Upper lobe of left lung (tissue), 4 donors: ENCODE measurements around the gene FAM120B.

ENCODE experiments used
- EP300 ChIP-seq, 4 donors: sonication (generic); formaldehyde crosslinking; IDR thresholded peaks; one replicate each; pipeline ENCODE4 v1.5.1; 2017; ENCODE audit warnings: antibody characterized with exemption in 4 of 4, control low read depth in 2 of 4
- POLR2A ChIP-seq, 4 donors: fragments of 450-650 bp; IDR thresholded peaks; one replicate each; pipeline ENCODE4 v1.5.1; 2016 to 2017; ENCODE audit warnings: antibody characterized with exemption in 4 of 4, mild to moderate bottlenecking in 2 of 4
- TF ChIP-seq, protein P1 (sequence below), 6 experiments: fragments of 450-650 bp in 4 of 6; fragments of 200-600 bp in 2 of 6; sonication (generic) in 2 of 6; IDR thresholded peaks; one replicate each; pipeline ENCODE4 v1.5.1; 2016 to 2019; ENCODE audit warnings: antibody characterized with exemption in 6 of 6

DNA sequence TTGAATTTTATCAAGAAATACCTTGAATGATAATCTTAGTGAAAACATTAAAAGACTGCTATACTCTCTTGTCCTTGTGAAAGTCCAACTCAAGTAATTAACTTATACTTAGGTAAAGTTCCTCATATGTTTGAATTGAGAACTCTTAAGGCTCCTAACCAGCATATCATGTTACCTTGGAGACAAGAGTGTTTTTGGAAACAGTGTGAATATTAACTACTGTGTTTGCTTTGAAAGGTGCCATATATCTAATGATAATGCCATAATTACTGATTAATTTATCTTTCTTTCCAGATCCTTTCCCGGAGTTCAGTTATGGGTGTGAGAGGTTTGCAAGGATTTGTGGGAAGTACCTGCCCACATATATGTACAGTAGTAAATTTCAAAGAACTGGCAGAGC lies 10.5 kb downstream of the FAM120B start:
- TF ChIP-seq, protein P1, sequence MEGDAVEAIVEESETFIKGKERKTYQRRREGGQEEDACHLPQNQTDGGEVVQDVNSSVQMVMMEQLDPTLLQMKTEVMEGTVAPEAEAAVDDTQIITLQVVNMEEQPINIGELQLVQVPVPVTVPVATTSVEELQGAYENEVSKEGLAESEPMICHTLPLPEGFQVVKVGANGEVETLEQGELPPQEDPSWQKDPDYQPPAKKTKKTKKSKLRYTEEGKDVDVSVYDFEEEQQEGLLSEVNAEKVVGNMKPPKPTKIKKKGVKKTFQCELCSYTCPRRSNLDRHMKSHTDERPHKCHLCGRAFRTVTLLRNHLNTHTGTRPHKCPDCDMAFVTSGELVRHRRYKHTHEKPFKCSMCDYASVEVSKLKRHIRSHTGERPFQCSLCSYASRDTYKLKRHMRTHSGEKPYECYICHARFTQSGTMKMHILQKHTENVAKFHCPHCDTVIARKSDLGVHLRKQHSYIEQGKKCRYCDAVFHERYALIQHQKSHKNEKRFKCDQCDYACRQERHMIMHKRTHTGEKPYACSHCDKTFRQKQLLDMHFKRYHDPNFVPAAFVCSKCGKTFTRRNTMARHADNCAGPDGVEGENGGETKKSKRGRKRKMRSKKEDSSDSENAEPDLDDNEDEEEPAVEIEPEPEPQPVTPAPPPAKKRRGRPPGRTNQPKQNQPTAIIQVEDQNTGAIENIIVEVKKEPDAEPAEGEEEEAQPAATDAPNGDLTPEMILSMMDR (IDR thresholded peaks at IDR 0.05), result no peak
- TF ChIP-seq EP300 (IDR thresholded peaks at IDR 0.05) (no peak), POLR2A (IDR thresholded peaks at IDR 0.05) (no peak)
